ENCODE results near the gene RPS2. TPM values are rescaled to one million over a fixed set of nuclear protein-coding genes. Genes with fewer than 3 reads are reported as not detected.

The RPS2 gene
- total RNA-seq, 2 experiments from 2014 or later, result 5,572 to 5,598 TPM

GRCh38 chr16:1919327-1919998 lies 45.2 kb downstream of the RPS2 start:
- no peak overlapping the region for H3K27ac Mint-ChIP-seq
- H3K27me3 Mint-ChIP-seq, result peaks cover 52% of the 10 kb centered on the region
- intact Hi-C loops (cut with micrococcal nuclease), result loop anchor here (5.0 kb wide), 1 partner anchor 57 kb away; no protein-coding TSS in a partner anchor
- ATAC-seq (no peak), DNase-seq (no peak)
- H3K4me1 Mint-ChIP-seq (ENCODE audit: low read depth), result no peaks in the 10 kb centered on the region
- no peak for TF ChIP-seq CTCF (IDR thresholded peaks at IDR 0.05)
- no peaks in the 10 kb centered on the region for H3K9me3 Mint-ChIP-seq
- POLR2A ChIA-PET, result no interaction called here
- H3K4me3 Mint-ChIP-seq, result no peak overlapping the region
- no peaks in the 10 kb centered on the region for H3K36me3 Mint-ChIP-seq (ENCODE audit: low read depth)
- CTCF ChIA-PET, result interaction anchor here (2.5 kb wide), 1 partner anchor 10 kb away, joined by 10 read pairs; no protein-coding TSS in a partner anchor

- Mint-ChIP-seq H3K9me3 (no peaks in the 10 kb centered on the region), H3K27ac (no peak within 1 kb of the TSS), H3K4me3 (no peak within 1 kb of the TSS), H3K36me3 (ENCODE audit: low read depth) (no peaks in the 10 kb centered on the region), H3K27me3 (peaks cover 52% of the 10 kb centered on the region), H3K4me1 (ENCODE audit: low read depth) (no peaks in the 10 kb centered on the region)
- ATAC-seq (no peak), DNase-seq (no peak)
- POLR2A ChIA-PET, result no interaction called here
- CTCF ChIA-PET, result interaction anchor here (2.5 kb wide), 1 partner anchor 10 kb away, joined by 10 read pairs; no protein-coding TSS in a partner anchor
- intact Hi-C loops (cut with micrococcal nuclease), result loop anchor here (5.0 kb wide), 1 partner anchor 56 kb away; no protein-coding TSS in a partner anchor
- no peak for TF ChIP-seq CTCF (IDR thresholded peaks at IDR 0.05)
Measured at GRCh38 chr16:1918351-1919326, 46.0 kb downstream of the RPS2 start, which contains the start of gene HS3ST6. TSS of gene HS3ST6 (minus strand) at chr16:1918415. CDS start at chr16:1918323, 92 bp downstream.

GRCh38 chr16:1917665-1918350 lies 46.8 kb downstream of the RPS2 start:
- no peak for TF ChIP-seq CTCF (IDR thresholded peaks at IDR 0.05)
- ChIA-PET CTCF (no interaction called here), POLR2A (no interaction called here)
- no peaks in the 10 kb centered on the region for H3K4me1 Mint-ChIP-seq (ENCODE audit: low read depth)
- peaks cover 48% of the 10 kb centered on the region for H3K27me3 Mint-ChIP-seq
- H3K4me3 Mint-ChIP-seq, result no peak overlapping the region
- intact Hi-C loops (cut with micrococcal nuclease), result loop anchor here (5.0 kb wide), 1 partner anchor 56 kb away; no protein-coding TSS in a partner anchor
- H3K9me3 Mint-ChIP-seq, result no peaks in the 10 kb centered on the region
- H3K36me3 Mint-ChIP-seq (ENCODE audit: low read depth), result no peaks in the 10 kb centered on the region
- no peak for DNase-seq
- no peak overlapping the region for H3K27ac Mint-ChIP-seq
- ATAC-seq, result no peak

- H3K4me1 Mint-ChIP-seq (ENCODE audit: low read depth), result no peaks in the 10 kb centered on the region
- ChIA-PET CTCF (interaction anchor here (1.4 kb wide), 1 partner anchor 12 kb away, joined by 5 read pairs; no protein-coding TSS in a partner anchor), POLR2A (interaction anchor here (1.2 kb wide), 1 partner anchor 11 kb away, joined by 3 read pairs; no protein-coding TSS in a partner anchor)
- H3K36me3 Mint-ChIP-seq (ENCODE audit: low read depth), result no peaks in the 10 kb centered on the region
- H3K27ac Mint-ChIP-seq, result no peak overlapping the region
- no peak for TF ChIP-seq CTCF (IDR thresholded peaks at IDR 0.05)
- H3K9me3 Mint-ChIP-seq, result no peaks in the 10 kb centered on the region
- no peak for ATAC-seq
- H3K4me3 Mint-ChIP-seq, result no peak overlapping the region
- intact Hi-C loops (cut with micrococcal nuclease), result loop anchor here (5.0 kb wide), 1 partner anchor 55 kb away; no protein-coding TSS in a partner anchor
- DNase-seq, result no peak
- H3K27me3 Mint-ChIP-seq, result peaks cover 42% of the 10 kb centered on the region
Measured at GRCh38 chr16:1917056-1917664, 47.5 kb downstream of the RPS2 start.

Data from activated CD8-positive, alpha-beta T cell treated with anti-CD3 and anti-CD28 coated beads for 36 hours (primary cell).